ENCODE results near the gene SUGCT.

DNA sequence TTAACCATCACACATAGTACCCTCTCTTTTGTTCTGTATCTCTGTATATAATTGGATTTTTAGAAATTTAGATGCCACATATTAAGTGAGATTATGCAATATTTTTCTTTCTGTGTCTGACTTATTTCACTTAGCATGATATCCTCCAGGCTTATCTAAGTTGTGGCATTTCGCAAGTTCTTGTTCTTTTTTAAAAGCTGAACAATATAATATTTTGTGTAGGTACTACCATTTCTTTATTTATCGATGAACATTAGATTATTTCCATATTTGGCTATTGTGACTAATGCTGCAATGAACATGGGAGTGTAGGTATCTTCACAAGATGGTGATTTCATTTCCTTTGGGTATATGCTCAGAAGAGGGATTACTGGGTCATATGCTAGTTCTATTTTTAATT is 295.0 kb downstream of the SUGCT start:
- TF ChIP-seq CTCF (IDR thresholded peaks at IDR 0.05) (no peak), POLR2A (IDR thresholded peaks at IDR 0.05) (no peak)
